Keratinocyte (primary cell): ENCODE results near the gene INPP4B.

ENCODE experiments used
- CTCF ChIP-seq, 3 experiments: IDR thresholded peaks in 1 of 3; conservative IDR thresholded peaks in 1 of 3; optimal IDR thresholded peaks in 1 of 3; 2 replicates in 2 of 3; 3 replicates in 1 of 3; pipeline versions ENCODE3 to v1.5.1; 2011; ENCODE audit warnings: low read length in 3 of 3, mild to moderate bottlenecking in 3 of 3, moderate library complexity in 2 of 3, control low read depth in 1 of 3, inconsistent platforms in 1 of 3; ENCODE audit not compliant: insufficient read depth in 2 of 3; ENCODE audit errors: extremely low read depth in 1 of 3
- EZH2 ChIP-seq: IDR thresholded peaks from one replicate; pipeline ENCODE4 v1.6.1; 2012; ENCODE audit warnings: inconsistent platforms, mild to moderate bottlenecking, low read length, moderate library complexity

- TF ChIP-seq EZH2 (no peak), CTCF (optimal IDR thresholded peaks at IDR 0.05 in 1 of 3, IDR thresholded peaks at IDR 0.05 in 1 of 3, conservative IDR thresholded peaks at IDR 0.05 in 1 of 3; ENCODE audit: extremely low read depth in 1 of 3, insufficient read depth in 2 of 3, low read length in 3 of 3) (no peak)
Observed at GRCh38 chr4:142243255-142243654, 602.8 kb downstream of the INPP4B start.
